Activated CD4-positive, alpha-beta T cell treated with anti-CD3 and anti-CD28 coated beads, Interleukin-2, amount 10 ng/mL, durations not matched to agents 24 days and 14 days (primary cell): ENCODE data around the gene LAMB3. TPM values are rescaled to one million over a fixed set of nuclear protein-coding genes. Genes with fewer than 3 reads are reported as not detected.

Experiments used
- DNase-seq: peaks from one replicate; pipeline ENCODE4 v3.0.0; 2022
- H3K27ac Mint-ChIP-seq: one replicate; pipeline ENCODE4 v1.8.0; 2022; ENCODE audit warnings: mild to moderate bottlenecking, mixed read lengths
- H3K27me3 Mint-ChIP-seq: one replicate; pipeline ENCODE4 v1.8.0; 2022; ENCODE audit warnings: mixed read lengths
- H3K36me3 Mint-ChIP-seq: one replicate; pipeline ENCODE4 v1.8.0; 2022; ENCODE audit warnings: low read depth, mild to moderate bottlenecking, mixed read lengths
- H3K4me1 Mint-ChIP-seq: one replicate; pipeline ENCODE4 v1.8.0; 2021; ENCODE audit warnings: mixed read lengths
- H3K4me3 Mint-ChIP-seq: one replicate; pipeline ENCODE4 v1.8.0; 2022; ENCODE audit warnings: mild to moderate bottlenecking, moderate library complexity, mixed read lengths
- H3K9me3 Mint-ChIP-seq: one replicate; pipeline ENCODE4 v1.8.0; 2021; ENCODE audit warnings: mixed read lengths
- intact Hi-C: fragments of 100-400 bp; cut with micrococcal nuclease; formaldehyde crosslinking; loops from one replicate; pipeline ENCODE4 v1.15.1; 2023
- total RNA-seq: library from RNA; stranded (reverse); gene quantifications from 2 replicates; pipeline ENCODE4 v1.2.3, GENCODE V29; 2022

Gene LAMB3
- total RNA-seq, 1 donor from 2014 or later: 21.0 TPM

DNA sequence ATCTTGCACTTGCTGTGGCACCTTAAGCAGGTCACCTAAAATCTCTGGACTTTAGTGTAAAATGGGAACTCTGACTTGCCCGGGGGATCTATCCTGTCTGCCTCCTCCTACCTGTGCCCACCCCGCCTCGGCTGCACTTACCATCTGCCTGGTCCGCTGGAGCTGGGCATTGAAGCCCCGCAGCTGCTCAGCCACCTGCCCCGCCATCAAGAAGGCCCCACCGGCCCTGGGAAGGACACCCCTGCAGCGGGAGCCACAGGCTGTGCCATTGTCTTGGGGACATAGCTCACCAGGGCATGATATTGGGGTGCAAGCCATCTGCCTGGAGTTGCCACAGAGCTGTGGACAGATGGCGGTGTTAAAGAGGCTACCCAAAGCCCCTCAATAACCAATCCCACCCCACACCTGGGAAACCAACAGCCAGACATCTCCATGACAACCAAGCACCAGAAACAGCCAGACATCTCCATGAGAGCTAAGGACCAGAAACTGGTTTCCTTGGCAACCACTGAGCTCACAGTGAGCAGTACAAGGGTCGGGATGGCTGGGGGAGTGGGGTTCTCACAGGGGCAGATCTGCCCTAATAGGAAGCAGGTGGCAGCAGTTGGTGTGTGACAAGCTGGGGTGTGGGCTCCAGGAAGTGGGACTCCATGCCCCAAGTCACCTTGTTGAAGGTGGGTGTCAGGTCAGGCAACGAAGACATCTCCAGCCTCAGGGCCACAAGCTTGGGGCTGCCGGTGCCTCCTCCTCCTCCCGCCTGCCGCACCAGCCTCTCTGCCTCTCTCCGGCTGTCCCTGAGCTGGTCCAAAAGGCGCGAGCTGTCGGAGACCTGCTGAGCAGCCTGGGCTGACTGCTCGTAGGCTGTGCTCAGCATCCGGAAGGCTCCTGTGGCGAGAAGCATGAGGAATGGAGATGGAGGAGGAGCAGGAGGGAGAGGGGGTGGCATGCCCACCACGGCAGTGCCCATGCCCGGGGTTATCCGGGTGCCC, 29.1 kb downstream of the LAMB3 start:
- Mint-ChIP-seq H3K27ac (no peak overlapping the region), H3K27me3 (no peaks in the 10 kb centered on the region), H3K9me3 (no peaks in the 10 kb centered on the region), H3K4me1 (peaks cover 3% of the 10 kb centered on the region), H3K36me3 (peaks cover 3% of the 10 kb centered on the region), H3K4me3 (no peak overlapping the region)
- intact Hi-C loops: no loop called here
- no peak for DNase-seq

DNA sequence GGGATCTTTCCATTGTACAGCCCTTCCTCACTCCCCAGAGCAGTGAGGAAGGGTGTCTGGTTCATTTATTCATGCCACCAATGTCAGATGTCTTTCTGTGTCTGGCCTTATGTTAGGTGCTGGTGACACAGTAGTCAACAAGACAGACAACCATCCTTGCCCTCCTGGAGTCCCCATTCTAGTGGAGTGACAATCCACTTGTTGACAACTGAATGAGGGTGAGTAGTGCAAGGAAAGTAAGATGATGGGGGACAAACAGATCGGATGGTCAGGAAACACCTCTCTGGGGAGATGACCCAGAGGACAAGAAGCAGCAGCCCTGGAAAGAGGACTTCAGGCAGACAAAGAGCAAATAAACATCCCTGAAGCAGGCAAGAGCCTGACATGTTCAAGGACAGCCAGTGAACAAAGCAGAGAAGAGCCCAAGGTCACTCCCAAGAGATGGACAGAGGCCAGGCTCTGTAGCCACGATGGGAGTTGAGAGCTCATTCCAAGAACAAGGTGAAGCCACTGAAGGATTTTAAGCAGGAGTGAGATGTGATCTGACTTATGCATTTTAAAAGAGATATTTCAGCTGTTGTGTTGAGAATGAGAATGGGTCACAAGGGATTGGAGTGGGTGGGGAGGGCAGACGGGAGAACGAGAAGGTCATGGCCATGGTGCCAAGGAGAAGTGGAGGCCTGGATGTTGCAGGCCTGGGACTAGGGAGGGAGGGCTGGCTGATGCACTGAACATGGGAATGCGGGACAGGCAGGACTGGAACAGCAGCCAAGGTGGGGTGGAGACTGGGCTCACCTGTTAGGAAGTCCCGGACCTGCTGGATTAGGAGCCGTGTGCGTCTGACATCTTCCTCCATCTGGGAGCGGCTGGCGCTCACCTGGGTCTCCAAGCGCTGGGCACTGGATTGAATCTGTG, 30.2 kb downstream of the LAMB3 start:
- H3K4me3 Mint-ChIP-seq: no peak overlapping the region
- no peaks in the 10 kb centered on the region for H3K27me3 Mint-ChIP-seq
- H3K36me3 Mint-ChIP-seq: peaks cover 10% of the 10 kb centered on the region
- H3K9me3 Mint-ChIP-seq: no peaks in the 10 kb centered on the region
- H3K4me1 Mint-ChIP-seq: no peaks in the 10 kb centered on the region
- DNase-seq: no peak
- intact Hi-C loops: no loop called here
- H3K27ac Mint-ChIP-seq: no peak overlapping the region

DNA sequence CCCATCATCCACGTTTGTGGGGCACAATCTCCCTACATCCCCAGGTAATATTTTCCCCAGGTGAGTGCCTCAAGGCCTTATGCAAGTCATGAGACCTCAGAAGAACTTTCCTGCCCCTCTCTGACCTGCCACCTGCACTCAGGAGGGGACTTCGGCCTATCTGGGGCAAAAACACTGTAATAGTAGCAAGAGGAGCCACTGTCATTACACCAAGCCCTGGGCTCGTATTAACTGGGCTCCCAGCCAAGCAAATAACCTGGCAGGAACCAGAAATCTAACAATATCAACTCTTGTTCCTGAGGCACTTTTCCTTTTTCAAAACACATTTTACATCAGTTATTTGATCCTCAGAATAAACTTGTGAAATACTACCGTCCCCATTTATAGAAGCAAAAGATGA, 30.9 kb downstream of the LAMB3 start:
- H3K4me3 Mint-ChIP-seq: no peak overlapping the region
- intact Hi-C loops: no loop called here

DNA sequence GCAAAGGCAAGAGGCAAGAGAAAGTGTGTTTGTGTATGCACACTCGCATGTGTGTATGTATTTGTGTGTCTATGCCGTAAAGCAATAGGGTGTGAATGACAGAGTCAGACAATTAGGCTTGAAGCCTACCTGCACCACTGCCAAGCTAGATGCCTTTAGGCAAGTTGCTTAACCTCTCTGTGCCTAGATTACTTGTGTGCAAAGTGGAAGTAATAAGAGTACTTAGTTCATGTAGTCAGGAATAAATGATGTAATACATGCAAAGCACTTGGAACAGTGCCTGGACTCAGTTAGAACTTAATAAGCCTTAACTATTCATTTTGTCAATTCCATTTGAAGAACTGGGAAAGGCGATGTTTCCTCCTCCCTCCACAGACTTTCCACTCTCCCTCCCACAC, 31.7 kb downstream of the LAMB3 start:
- H3K4me3 Mint-ChIP-seq: no peak overlapping the region
- H3K27ac Mint-ChIP-seq: no peak overlapping the region
- H3K27me3 Mint-ChIP-seq: no peaks in the 10 kb centered on the region
- intact Hi-C loops: no loop called here
- no peaks in the 10 kb centered on the region for H3K4me1 Mint-ChIP-seq
- DNase-seq: no peak
- H3K36me3 Mint-ChIP-seq: peaks cover 20% of the 10 kb centered on the region
- H3K9me3 Mint-ChIP-seq: no peaks in the 10 kb centered on the region

More for the DNA sequence above, 30.9 kb downstream of the LAMB3 start:
- H3K27me3 Mint-ChIP-seq: no peaks in the 10 kb centered on the region
- peaks cover 14% of the 10 kb centered on the region for H3K36me3 Mint-ChIP-seq
- no peak for DNase-seq
- H3K27ac Mint-ChIP-seq: no peak overlapping the region
- no peaks in the 10 kb centered on the region for H3K9me3 Mint-ChIP-seq
- no peaks in the 10 kb centered on the region for H3K4me1 Mint-ChIP-seq

DNA sequence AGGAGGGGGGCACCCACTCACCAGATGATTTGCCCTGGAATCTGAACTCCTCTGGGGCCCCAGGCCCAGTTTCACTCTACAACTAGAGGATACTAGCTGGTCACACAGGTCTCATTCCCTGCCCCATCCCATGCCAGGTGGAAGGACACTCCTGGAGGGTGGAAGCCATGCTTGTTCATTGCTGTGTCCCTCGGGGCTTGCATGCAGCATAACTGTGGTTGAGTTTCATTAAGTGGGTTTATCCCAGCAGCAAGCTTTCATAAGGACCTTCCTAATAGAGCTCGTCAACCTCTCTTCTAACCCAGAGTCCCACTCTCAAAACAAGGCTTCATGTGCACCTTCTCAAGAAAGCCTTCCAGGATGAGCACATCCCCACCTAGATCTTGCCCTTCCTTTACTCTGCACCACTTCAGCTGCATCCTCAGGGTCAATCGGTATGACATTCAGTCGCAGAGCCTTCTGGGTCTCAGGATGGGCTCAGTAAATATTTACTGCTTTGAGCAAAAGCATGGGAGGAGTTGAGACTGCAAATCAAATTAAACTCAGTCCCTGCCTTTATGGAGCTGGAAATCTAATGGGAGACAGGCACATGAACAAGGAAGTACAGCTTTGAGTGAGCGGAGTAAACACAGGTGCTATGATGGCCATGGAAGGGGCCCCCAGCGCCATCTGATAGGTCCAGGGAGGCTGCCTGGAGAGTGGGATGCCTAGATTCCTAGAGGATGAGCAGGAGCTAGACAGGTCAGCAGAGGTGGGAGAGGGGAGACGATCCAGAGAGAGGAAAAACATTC, 32.3 kb downstream of the LAMB3 start:
- intact Hi-C loops: no loop called here
- Mint-ChIP-seq H3K27me3 (no peaks in the 10 kb centered on the region), H3K36me3 (peaks cover 21% of the 10 kb centered on the region), H3K9me3 (no peaks in the 10 kb centered on the region), H3K4me1 (no peaks in the 10 kb centered on the region), H3K4me3 (no peak overlapping the region), H3K27ac (no peak overlapping the region)
- DNase-seq: no peak

DNA sequence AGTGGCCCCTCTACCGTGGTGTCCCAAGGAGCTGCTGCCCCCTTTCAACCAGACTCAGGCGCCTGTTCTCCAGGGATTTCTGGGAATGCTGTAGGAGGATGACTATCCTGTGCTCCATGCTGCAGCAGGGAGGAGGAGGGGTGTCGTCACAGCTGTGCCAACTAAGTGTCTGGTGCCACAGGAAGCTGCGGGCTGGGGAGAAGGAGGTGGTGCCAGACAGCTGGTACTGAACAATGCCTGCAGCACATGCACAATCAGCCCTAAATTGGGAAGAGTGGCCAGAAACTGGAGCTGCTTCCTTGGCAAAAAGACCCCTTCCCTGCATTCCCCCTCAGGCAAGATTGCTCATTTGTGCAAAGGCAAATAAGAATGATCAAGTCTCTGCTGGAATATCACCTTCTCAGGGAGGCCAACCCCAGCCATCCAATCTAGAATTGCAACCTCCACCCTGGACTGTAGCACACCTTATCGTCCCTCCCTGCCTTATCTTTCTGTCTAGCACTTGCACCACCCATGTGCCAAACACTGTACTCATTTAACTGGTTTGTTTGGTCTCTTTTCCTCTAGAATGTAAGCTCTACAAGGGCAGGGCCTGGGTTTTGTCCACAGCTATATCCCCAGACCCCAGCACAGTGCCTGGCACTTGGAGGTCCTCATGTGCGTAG, 33.3 kb downstream of the LAMB3 start:
- no peaks in the 10 kb centered on the region for H3K9me3 Mint-ChIP-seq
- H3K4me1 Mint-ChIP-seq: no peaks in the 10 kb centered on the region
- intact Hi-C loops: no loop called here
- DNase-seq: no peak
- peaks cover 25% of the 10 kb centered on the region for H3K36me3 Mint-ChIP-seq
- no peak overlapping the region for H3K4me3 Mint-ChIP-seq
- H3K27ac Mint-ChIP-seq: no peak overlapping the region
- H3K27me3 Mint-ChIP-seq: no peaks in the 10 kb centered on the region

DNA sequence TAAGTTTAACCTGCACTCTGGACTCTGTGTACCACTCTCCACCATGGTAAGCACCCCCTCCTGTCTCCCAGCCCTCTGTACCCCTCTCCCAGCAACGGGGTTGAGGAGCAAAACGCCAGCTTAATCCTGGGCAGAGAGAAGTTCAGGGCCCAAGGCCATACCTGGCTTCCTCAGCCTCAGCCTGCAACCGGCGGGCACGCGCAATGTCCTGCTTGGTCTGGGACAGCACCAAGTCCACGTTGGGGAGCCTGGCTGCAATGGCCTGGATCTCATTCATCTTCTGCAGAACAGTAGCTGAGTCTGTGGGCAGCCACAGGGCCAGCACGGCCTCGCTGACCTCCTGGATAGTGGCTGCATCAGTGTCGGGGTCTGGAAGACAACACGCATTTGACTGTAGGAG, 33.9 kb downstream of the LAMB3 start:
- no peaks in the 10 kb centered on the region for H3K4me1 Mint-ChIP-seq
- DNase-seq: no peak
- no peaks in the 10 kb centered on the region for H3K27me3 Mint-ChIP-seq
- intact Hi-C loops: no loop called here
- H3K36me3 Mint-ChIP-seq: peaks cover 25% of the 10 kb centered on the region
- H3K4me3 Mint-ChIP-seq: no peak overlapping the region
- H3K27ac Mint-ChIP-seq: no peak overlapping the region
- H3K9me3 Mint-ChIP-seq: no peaks in the 10 kb centered on the region

DNA sequence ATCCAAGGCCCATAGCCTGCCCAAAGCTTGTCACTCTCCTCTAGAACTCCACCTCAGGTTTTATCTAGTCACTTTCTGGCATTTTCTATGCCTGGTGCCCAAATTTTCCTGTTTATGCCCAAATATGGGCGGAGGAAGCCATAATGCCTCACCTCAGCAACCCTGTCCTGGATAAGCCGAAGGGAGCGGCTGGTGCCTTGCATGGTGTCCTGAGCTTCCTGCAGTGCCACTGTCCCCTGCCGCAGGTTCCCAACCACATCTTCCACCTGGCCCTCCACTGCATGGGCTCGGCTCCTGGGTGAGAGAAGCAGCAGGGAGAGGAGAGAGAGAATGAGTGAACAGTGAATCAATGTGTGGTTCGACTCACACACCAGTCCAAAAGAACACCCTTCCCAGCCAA, 34.5 kb downstream of the LAMB3 start:
- H3K4me1 Mint-ChIP-seq: no peaks in the 10 kb centered on the region
- H3K27me3 Mint-ChIP-seq: no peaks in the 10 kb centered on the region
- no peak overlapping the region for H3K27ac Mint-ChIP-seq
- no peak for DNase-seq
- intact Hi-C loops: no loop called here
- H3K36me3 Mint-ChIP-seq: peaks cover 25% of the 10 kb centered on the region
- H3K4me3 Mint-ChIP-seq: no peak overlapping the region
- H3K9me3 Mint-ChIP-seq: no peaks in the 10 kb centered on the region

DNA sequence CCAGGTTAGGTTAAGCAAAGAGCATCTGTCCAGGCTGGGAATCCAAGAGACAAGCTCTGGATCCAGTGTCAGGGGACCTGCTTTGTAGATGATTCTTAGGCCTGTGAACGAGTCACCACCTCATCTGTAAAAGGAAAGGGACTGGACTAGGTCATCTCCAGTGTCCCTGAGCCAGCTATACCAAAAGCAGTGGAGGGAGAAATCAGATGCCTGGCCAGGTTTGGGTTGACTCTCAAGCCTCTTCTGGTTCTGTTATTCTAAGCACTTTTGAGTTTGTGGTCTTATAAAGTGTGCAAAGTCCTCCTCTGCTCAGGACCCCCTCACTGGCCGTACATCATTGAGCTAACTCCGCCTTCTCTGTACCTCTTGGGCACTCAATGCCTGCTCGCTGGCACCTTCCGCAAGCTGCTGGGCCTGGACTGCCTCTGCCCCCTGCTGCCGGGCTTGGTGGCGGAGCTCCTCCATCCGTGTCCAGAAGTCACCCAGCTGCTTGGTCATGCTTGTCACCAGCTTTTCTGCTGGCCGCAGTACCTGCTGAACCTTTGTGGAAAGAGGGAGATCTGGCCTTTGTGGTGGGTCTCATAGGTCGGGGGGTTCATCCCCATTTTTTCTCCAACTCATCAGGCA, 35.1 kb downstream of the LAMB3 start:
- Mint-ChIP-seq H3K27ac (no peak overlapping the region), H3K36me3 (peaks cover 25% of the 10 kb centered on the region), H3K4me1 (peaks cover 4% of the 10 kb centered on the region), H3K9me3 (no peaks in the 10 kb centered on the region), H3K27me3 (no peaks in the 10 kb centered on the region), H3K4me3 (no peak overlapping the region)
- DNase-seq: no peak
- intact Hi-C loops: no loop called here

DNA sequence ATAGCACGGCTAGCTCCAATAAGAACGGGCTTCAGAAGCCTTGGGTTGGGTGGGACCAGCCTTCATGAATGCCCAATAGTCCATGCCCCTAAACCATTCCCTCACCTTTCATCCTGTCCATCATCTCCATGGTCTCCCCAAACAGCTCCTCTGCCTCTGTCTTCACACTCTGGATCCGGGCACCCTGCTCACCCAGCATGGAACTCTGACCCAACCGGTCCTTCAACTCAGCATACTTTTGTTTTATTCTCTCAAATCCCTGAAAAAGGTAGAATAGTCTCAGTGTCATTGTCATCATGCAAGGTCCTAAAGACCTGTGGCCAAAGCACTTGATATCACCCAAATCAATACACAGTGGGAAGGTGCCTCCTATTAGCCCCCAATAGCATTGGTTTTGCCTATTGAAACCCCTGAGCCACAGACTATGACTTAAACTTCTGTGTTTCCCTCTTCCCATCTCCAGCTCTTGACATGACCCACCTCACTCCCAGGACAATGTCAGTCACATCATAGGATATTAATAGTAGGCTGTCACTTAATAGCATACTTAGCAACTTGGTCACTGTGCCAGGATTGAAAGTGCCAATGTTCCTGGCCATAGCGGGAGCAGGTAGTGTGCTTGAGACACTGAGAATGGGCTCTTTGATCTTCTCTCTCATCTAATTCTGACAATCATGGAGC, 35.7 kb downstream of the LAMB3 start:
- peaks cover 8% of the 10 kb centered on the region for H3K4me1 Mint-ChIP-seq
- H3K36me3 Mint-ChIP-seq: peaks cover 22% of the 10 kb centered on the region
- H3K4me3 Mint-ChIP-seq: no peak overlapping the region
- intact Hi-C loops: no loop called here
- no peaks in the 10 kb centered on the region for H3K27me3 Mint-ChIP-seq
- H3K27ac Mint-ChIP-seq: no peak overlapping the region
- H3K9me3 Mint-ChIP-seq: no peaks in the 10 kb centered on the region
- no peak for DNase-seq

DNA sequence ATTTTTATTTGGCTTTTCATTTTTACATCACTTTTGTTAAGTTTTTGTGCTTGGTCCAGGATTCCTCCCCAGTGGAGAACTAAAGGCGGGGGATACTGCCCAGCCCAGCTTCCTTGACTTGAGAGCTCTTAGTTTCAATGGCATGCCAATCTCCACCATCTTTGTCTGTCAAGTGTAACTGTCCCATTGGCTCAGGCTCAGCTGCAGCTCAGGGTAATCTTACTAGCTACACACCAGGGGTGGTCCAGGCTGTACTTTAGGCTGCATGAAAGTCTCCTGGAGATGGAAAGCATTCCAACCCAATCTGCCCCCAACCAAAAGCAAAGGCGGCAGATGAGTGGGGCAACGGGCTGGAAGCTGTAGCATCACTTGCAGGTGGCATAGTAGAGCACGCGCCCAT, 37.3 kb downstream of the LAMB3 start:
- H3K27me3 Mint-ChIP-seq: no peaks in the 10 kb centered on the region
- H3K4me3 Mint-ChIP-seq: no peak overlapping the region
- intact Hi-C loops: no loop called here
- H3K9me3 Mint-ChIP-seq: no peaks in the 10 kb centered on the region
- peaks cover 22% of the 10 kb centered on the region for H3K36me3 Mint-ChIP-seq
- no peak for DNase-seq
- H3K27ac Mint-ChIP-seq: no peak overlapping the region
- H3K4me1 Mint-ChIP-seq: peaks cover 10% of the 10 kb centered on the region

DNA sequence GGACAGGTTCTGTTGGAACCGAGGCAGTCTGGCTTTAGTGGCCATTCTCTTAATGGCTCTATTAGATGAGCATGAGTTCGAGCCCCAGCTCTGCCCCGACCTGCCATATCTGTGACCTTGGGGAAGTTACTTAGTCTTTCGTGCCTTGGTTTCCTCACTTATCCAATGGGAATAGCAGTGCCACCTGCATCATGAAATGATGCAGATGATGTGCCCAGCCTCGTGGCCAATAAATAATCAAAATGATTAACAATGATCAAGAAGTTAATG, 38.1 kb downstream of the LAMB3 start:
- Mint-ChIP-seq H3K9me3 (no peaks in the 10 kb centered on the region), H3K36me3 (peaks cover 22% of the 10 kb centered on the region), H3K27me3 (no peaks in the 10 kb centered on the region), H3K4me3 (no peak overlapping the region), H3K27ac (no peak overlapping the region), H3K4me1 (peaks cover 10% of the 10 kb centered on the region)
- no peak for DNase-seq
- intact Hi-C loops: no loop called here
